Measurements from ENCODE around the gene DNM1. TPM values are rescaled to one million over a fixed set of nuclear protein-coding genes. Genes with fewer than 3 reads are reported as not detected.

Gene DNM1
- polyA plus RNA-seq, 1 of the 3 experiments (the other 2 are of a cell fraction): 35.7 TPM

- no peak overlapping the region for H2AFZ ChIP-seq (ENCODE audit: low read depth)
- no peaks in the 10 kb centered on the region for H3K9me2 ChIP-seq
- no peaks in the 10 kb centered on the region for H3K9me3 ChIP-seq
- CTCF ChIA-PET: interaction anchor here (1.0 kb wide), 1 partner anchor 13 kb away, joined by 3 read pairs; no protein-coding TSS in a partner anchor
- peaks cover 0 to 3% of the 10 kb centered on the region in 2 experiments for H3K36me3 ChIP-seq (replicated peaks in 1 of 2; ENCODE audit: control insufficient read depth in 1 of 2, insufficient read depth in 2 of 2, low read length in 1 of 2)
- POLR2A ChIA-PET: no interaction called here
- 86% methylated on average over 7 of the region's 7 CpGs for WGBS (ENCODE audit: low lambda C conversion rate)
- H3K9ac ChIP-seq: no peak overlapping the region
- no peak overlapping the region for H3K4me3 ChIP-seq (ENCODE audit: low read depth in 2 of 2, low read length in 1 of 2)
- H3K4me1 ChIP-seq (ENCODE audit: control insufficient read depth in 1 of 2, insufficient read depth in 2 of 2, low read depth in 1 of 2, low read length in 1 of 2): peaks cover 0 to 17% of the 10 kb centered on the region in 2 experiments; a peak in 1 of 4 replicates
- H3K4me2 ChIP-seq: no peak overlapping the region
- H4K20me1 ChIP-seq (ENCODE audit: insufficient read depth): no peaks in the 10 kb centered on the region
- H3K79me2 ChIP-seq (ENCODE audit: insufficient read depth): peaks cover 24% of the 10 kb centered on the region
- TF ChIP-seq GATA2 (CRISPR knock-in tag; IDR thresholded peaks at IDR 0.05) (no peak), CHD2 (IDR thresholded peaks at IDR 0.05; ENCODE audit: low read length, partially characterized antibody) (no peak), POLR2AphosphoS5 (IDR thresholded peaks at IDR 0.05; ENCODE audit: low read depth, low read length) (no peak), RXRA (IDR thresholded peaks at IDR 0.05; ENCODE audit: borderline replicate concordance, low read depth) (no peak), IRF3 (IDR thresholded peaks at IDR 0.05; ENCODE audit: low read depth, low read length) (no peak)
- no peaks in the 10 kb centered on the region for H3K27me3 ChIP-seq (ENCODE audit: insufficient read depth)
- no peak overlapping the region for H3K27ac ChIP-seq (ENCODE audit: low read depth in 2 of 2, low read length in 1 of 2)
- peaks cover 11% of the 10 kb centered on the region for H3F3A ChIP-seq (replicated peaks; ENCODE audit: insufficient read depth)
- no peak for DNase-seq
Observed at GRCh38 chr9:128208386-128208785, 5.2 kb downstream of the DNM1 start.

GRCh38 chr9:128208946-128209669 lies 5.9 kb downstream of the DNM1 start:
- ChIA-PET CTCF (interaction anchor here (0.6 to 1.7 kb wide), 2 partner anchors 46 to 203 kb away, joined by 3 to 4 read pairs; no protein-coding TSS in a partner anchor), POLR2A (interaction anchor here (1.6 kb wide), 1 partner anchor 37 kb away, joined by 3 read pairs; no protein-coding TSS in a partner anchor)
- Histone ChIP-seq H3K36me3 (replicated peaks in 1 of 2; ENCODE audit: control insufficient read depth in 1 of 2, insufficient read depth in 2 of 2, low read length in 1 of 2) (peaks cover 0 to 3% of the 10 kb centered on the region in 2 experiments), H3F3A (replicated peaks; ENCODE audit: insufficient read depth) (peaks cover 11% of the 10 kb centered on the region), H3K27ac (ENCODE audit: low read depth in 2 of 2, low read length in 1 of 2) (no peak overlapping the region), H2AFZ (ENCODE audit: low read depth) (no peak overlapping the region), H3K79me2 (ENCODE audit: insufficient read depth) (peaks cover 24% of the 10 kb centered on the region), H3K9me3 (no peaks in the 10 kb centered on the region), H3K9me2 (no peaks in the 10 kb centered on the region), H3K4me3 (ENCODE audit: low read depth in 2 of 2, low read length in 1 of 2) (no peak overlapping the region), H3K9ac (no peak overlapping the region), H3K4me2 (no peak overlapping the region), H3K27me3 (ENCODE audit: insufficient read depth) (no peaks in the 10 kb centered on the region), H3K4me1 (ENCODE audit: control insufficient read depth in 1 of 2, insufficient read depth in 2 of 2, low read depth in 1 of 2, low read length in 1 of 2) (peaks cover 0 to 17% of the 10 kb centered on the region in 2 experiments; a peak in 1 of 4 replicates), H4K20me1 (ENCODE audit: insufficient read depth) (no peaks in the 10 kb centered on the region)
- no peak for TF ChIP-seq YY1 (IDR thresholded peaks at IDR 0.05; ENCODE audit: low read depth)
- no peak for TF ChIP-seq RFX5 (IDR thresholded peaks at IDR 0.05; ENCODE audit: low read length)
- TF ChIP-seq EZH2phosphoT487 (IDR thresholded peaks at IDR 0.05; ENCODE audit: borderline replicate concordance, low read depth): no peak
- TF ChIP-seq JUND (IDR thresholded peaks at IDR 0.05): no peak
- TF ChIP-seq GATA2 (CRISPR knock-in tag; IDR thresholded peaks at IDR 0.05): no peak
- no peak for TF ChIP-seq FOXM1 (IDR thresholded peaks at IDR 0.05; ENCODE audit: low read depth)
- TF ChIP-seq SMC3 (IDR thresholded peaks at IDR 0.05; ENCODE audit: low read depth, low read length): no peak
- no peak for TF ChIP-seq FOXJ3 (CRISPR knock-in tag; IDR thresholded peaks at IDR 0.05)
- no peak for TF ChIP-seq CTCF (IDR thresholded peaks at IDR 0.05)
- no peak for TF ChIP-seq ZBTB33 (IDR thresholded peaks at IDR 0.05; ENCODE audit: borderline replicate concordance, low read depth)
- no peak for TF ChIP-seq MEF2A (IDR thresholded peaks at IDR 0.05; ENCODE audit: borderline replicate concordance, low read depth)
- TF ChIP-seq MXI1 (IDR thresholded peaks at IDR 0.05; ENCODE audit: low read depth, low read length): no peak
- no peak for TF ChIP-seq GABPA (IDR thresholded peaks at IDR 0.05; ENCODE audit: low read depth)
- no peak for TF ChIP-seq TEAD4 (IDR thresholded peaks at IDR 0.05; ENCODE audit: borderline replicate concordance, insufficient read depth)
- TF ChIP-seq RCOR1 (IDR thresholded peaks at IDR 0.05; ENCODE audit: low read length): no peak
- WGBS (ENCODE audit: low lambda C conversion rate): 89% methylated on average over 13 of the region's 15 CpGs
- DNase-seq: no peak

All from SK-N-SH (cell line).